Femur (tissue), 1 donor: ENCODE measurements around the gene GFI1.
"Not testable (repeated sequence)": the region's sequence is repeated elsewhere in the genome, so short reads cannot be mapped to it uniquely, and the experiment has no call there.

Experiments
- DNase-seq: peaks from one replicate; pipeline ENCODE4 v3.0.0-alpha.2; 2017

GFI1 gene

GRCh38 chr1:92461364-92462097 is 25.2 kb downstream of the GFI1 start:
- DNase-seq, result no peak

GRCh38 chr1:92459871-92460320 is 26.8 kb downstream of the GFI1 start:
- no peak for DNase-seq

- no peak for DNase-seq
Observed at GRCh38 chr1:92458146-92458545, 28.6 kb downstream of the GFI1 start.

- DNase-seq, result no peak
Observed at GRCh38 chr1:92447976-92448375, 38.7 kb downstream of the GFI1 start.

GRCh38 chr1:92447033-92447681 is 39.6 kb downstream of the GFI1 start:
- DNase-seq, result no peak

- DNase-seq, result no peak
Observed at GRCh38 chr1:92446546-92446945, 40.2 kb downstream of the GFI1 start.

- no peak for DNase-seq
Observed at GRCh38 chr1:92445865-92446264, 40.9 kb downstream of the GFI1 start.

GRCh38 chr1:92444351-92444750 is 42.4 kb downstream of the GFI1 start:
- DNase-seq, result no peak

GRCh38 chr1:92443893-92444292 is 42.8 kb downstream of the GFI1 start:
- DNase-seq, result no peak

- no peak for DNase-seq
Observed at GRCh38 chr1:92442351-92442750, 44.4 kb downstream of the GFI1 start.

- no peak for DNase-seq
Observed at GRCh38 chr1:92441697-92442342, 44.9 kb downstream of the GFI1 start.

- DNase-seq, result no peak
Observed at GRCh38 chr1:92441316-92441696, 45.4 kb downstream of the GFI1 start.

- DNase-seq, result no peak
Observed at GRCh38 chr1:92439291-92439690, 47.4 kb downstream of the GFI1 start.

- DNase-seq, result not testable (repeated sequence)
Observed at GRCh38 chr1:92434572-92434971, 52.2 kb downstream of the GFI1 start.

- DNase-seq, result no peak
Observed at GRCh38 chr1:92430030-92430429, 56.7 kb downstream of the GFI1 start.

GRCh38 chr1:92425617-92426016 is 61.1 kb downstream of the GFI1 start:
- DNase-seq, result no peak
